OCI-LY1 (cell line): Measurements from ENCODE around the gene ADSS2.

Experiments
- H2AFZ ChIP-seq: fragments of 200-600 bp; sonication (generic), shearing (Covaris generic); 2 replicates; pipeline ENCODE4 v1.6.0; 2014; ENCODE audit warnings: antibody characterized with exemption, mild to moderate bottlenecking, low read length
- H3F3A ChIP-seq: fragments of 200-600 bp; sonication (generic), shearing (Covaris generic); 2 replicates; pipeline ENCODE4 v1.6.0; 2014; ENCODE audit warnings: mild to moderate bottlenecking, antibody characterized with exemption, low read length, moderate library complexity; ENCODE audit not compliant: insufficient read depth
- H3K27ac ChIP-seq: fragments of 200-600 bp; sonication (generic); 2 replicates; pipeline ENCODE4 v1.5.1; 2014; ENCODE audit warnings: low read length, mixed run types, mild to moderate bottlenecking, low read depth; ENCODE audit not compliant: poor library complexity, severe bottlenecking
- H3K27me3 ChIP-seq: fragments of 200-600 bp; sonication (generic); 2 replicates; pipeline ENCODE4 v1.6.0; 2014; ENCODE audit warnings: antibody characterized with exemption, mild to moderate bottlenecking, low read length, moderate library complexity; ENCODE audit not compliant: insufficient read depth
- H3K36me3 ChIP-seq: fragments of 200-600 bp; sonication (generic); 2 replicates; pipeline ENCODE4 v1.6.1; 2014; ENCODE audit warnings: mild to moderate bottlenecking, antibody characterized with exemption, low read length, moderate library complexity, mixed read lengths; ENCODE audit not compliant: insufficient read depth
- H3K4me1 ChIP-seq: fragments of 200-600 bp; sonication (generic); 2 replicates; pipeline ENCODE4 v1.5.1; 2014; ENCODE audit warnings: mild to moderate bottlenecking, low read length, moderate library complexity; ENCODE audit not compliant: insufficient read depth, severe bottlenecking
- H3K4me2 ChIP-seq: fragments of 200-600 bp; sonication (generic), shearing (Covaris generic); 2 replicates; pipeline ENCODE4 v1.6.1; 2014; ENCODE audit warnings: low read length
- H3K4me3 ChIP-seq: fragments of 200-600 bp; sonication (generic); 2 replicates; pipeline ENCODE4 v1.5.1; 2014; ENCODE audit warnings: low read length, low read depth, mild to moderate bottlenecking, mixed read lengths; ENCODE audit not compliant: poor library complexity, severe bottlenecking
- H3K79me2 ChIP-seq: fragments of 200-600 bp; shearing (Covaris generic); 2 replicates; pipeline ENCODE4 v1.6.1; 2016; ENCODE audit warnings: mixed run types, low read length, mixed read lengths; ENCODE audit not compliant: insufficient read depth
- H3K9ac ChIP-seq: fragments of 200-600 bp; sonication (generic), shearing (Covaris generic); 2 replicates; pipeline ENCODE4 v1.6.1; 2014; ENCODE audit warnings: mild to moderate bottlenecking, low read length, mixed read lengths
- H3K9me2 ChIP-seq: fragments of 200-600 bp; sonication (generic), shearing (Covaris generic); 2 replicates; pipeline ENCODE4 v1.6.1; 2014; ENCODE audit warnings: low read depth, mild to moderate bottlenecking, low read length, mixed read lengths
- H3K9me3 ChIP-seq: fragments of 200-600 bp; shearing (Covaris generic); 2 replicates; pipeline ENCODE4 v1.6.1; 2014; ENCODE audit warnings: low read length, mixed read lengths
- H4K20me1 ChIP-seq: fragments of 200-600 bp; sonication (generic), shearing (Covaris generic); 2 replicates; pipeline ENCODE4 v1.6.0; 2016; ENCODE audit warnings: mild to moderate bottlenecking, low read length; ENCODE audit not compliant: insufficient read depth
- EZH2 ChIP-seq: fragments of 200-600 bp; sonication (generic), shearing (Covaris generic); IDR thresholded peaks from 2 replicates; pipeline ENCODE4 v1.8.0; 2017; ENCODE audit warnings: borderline replicate concordance, mixed run types, mild to moderate bottlenecking, antibody characterized with exemption, low read length, moderate library complexity, mixed read lengths
- TF ChIP-seq, protein P1 (sequence below): fragments of 200-600 bp; sonication (generic), shearing (Covaris generic); IDR thresholded peaks from 2 replicates; pipeline ENCODE4 v1.5.1; 2017; ENCODE audit warnings: mild to moderate bottlenecking, antibody characterized with exemption, low read length, moderate library complexity, mixed read lengths

ADSS2 gene

DNA sequence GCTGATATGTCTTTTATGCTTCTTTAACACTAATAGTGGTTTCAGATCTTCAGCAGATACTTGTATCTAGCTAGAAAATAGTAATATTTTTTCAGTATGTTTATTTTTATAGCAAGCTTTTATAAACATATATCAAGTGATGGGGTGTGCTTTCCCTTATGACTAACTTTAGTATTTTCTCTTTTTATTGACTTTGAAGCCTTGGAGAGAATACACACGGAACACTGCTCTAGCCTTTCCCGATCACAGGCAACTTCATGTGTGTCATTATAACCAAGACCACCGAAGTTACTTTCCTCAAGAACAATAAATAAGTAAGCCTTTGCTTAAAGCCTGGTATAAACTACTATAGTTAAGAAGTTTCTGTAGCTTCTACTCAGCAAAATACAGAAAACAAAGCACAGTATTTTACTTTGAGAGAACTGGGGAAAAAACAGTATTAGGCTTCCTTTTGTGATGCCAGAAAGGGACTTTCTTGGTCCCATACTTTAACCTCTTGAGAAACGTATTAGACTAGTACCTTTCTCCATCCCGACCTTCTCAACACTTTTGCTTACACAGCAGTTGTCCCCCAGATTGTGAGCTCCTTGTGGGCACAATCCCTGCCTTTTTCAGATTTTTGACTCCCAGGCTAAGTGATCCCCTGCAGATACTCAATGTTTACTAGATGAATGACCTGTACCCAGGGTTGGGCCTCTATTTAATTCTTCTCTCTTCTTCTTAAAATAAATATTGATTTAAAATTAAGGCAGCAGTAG, 3.3 kb downstream of the ADSS2 start:
- Histone ChIP-seq H3K36me3 (peaks cover 60% of the 10 kb centered on the region), H3K79me2 (peaks cover 78% of the 10 kb centered on the region), H3K4me2 (peak overlapping the region; percentile 10; the same call in 1 of the 2 replicates), H3K4me3 (no peak overlapping the region), H3K27ac (no peak overlapping the region), H2AFZ (no peak overlapping the region), H3K9me2 (no peaks in the 10 kb centered on the region), H3K4me1 (peaks cover 46% of the 10 kb centered on the region), H3K9me3 (no peaks in the 10 kb centered on the region), H3F3A (no peaks in the 10 kb centered on the region), H4K20me1 (no peaks in the 10 kb centered on the region), H3K9ac (no peak overlapping the region), H3K27me3 (no peaks in the 10 kb centered on the region)
- no peak for TF ChIP-seq EZH2
- TF ChIP-seq, protein P1, sequence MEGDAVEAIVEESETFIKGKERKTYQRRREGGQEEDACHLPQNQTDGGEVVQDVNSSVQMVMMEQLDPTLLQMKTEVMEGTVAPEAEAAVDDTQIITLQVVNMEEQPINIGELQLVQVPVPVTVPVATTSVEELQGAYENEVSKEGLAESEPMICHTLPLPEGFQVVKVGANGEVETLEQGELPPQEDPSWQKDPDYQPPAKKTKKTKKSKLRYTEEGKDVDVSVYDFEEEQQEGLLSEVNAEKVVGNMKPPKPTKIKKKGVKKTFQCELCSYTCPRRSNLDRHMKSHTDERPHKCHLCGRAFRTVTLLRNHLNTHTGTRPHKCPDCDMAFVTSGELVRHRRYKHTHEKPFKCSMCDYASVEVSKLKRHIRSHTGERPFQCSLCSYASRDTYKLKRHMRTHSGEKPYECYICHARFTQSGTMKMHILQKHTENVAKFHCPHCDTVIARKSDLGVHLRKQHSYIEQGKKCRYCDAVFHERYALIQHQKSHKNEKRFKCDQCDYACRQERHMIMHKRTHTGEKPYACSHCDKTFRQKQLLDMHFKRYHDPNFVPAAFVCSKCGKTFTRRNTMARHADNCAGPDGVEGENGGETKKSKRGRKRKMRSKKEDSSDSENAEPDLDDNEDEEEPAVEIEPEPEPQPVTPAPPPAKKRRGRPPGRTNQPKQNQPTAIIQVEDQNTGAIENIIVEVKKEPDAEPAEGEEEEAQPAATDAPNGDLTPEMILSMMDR, result no peak

DNA sequence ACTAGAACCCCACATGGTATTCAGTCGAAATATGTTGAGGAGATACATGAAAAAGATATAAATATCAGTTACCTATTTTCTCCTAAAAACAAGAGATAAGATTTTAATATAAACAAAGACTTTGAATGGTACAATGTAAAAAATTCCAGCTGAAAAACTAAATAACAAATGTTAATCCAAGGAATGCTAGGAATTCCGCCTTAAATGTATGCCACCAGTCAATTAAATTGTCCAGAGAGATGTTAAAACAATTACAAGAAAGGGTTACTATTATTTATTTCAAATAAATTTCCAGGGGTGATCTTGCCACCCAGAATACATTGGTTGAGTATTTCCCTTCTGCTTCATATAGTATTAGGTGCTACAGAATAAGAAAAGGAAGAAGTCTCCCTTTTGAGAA, 4.2 kb downstream of the ADSS2 start:
- Histone ChIP-seq H3K36me3 (peaks cover 67% of the 10 kb centered on the region), H3K27me3 (no peaks in the 10 kb centered on the region), H3K4me2 (no peak overlapping the region), H3K27ac (no peak overlapping the region), H3K9ac (no peak overlapping the region), H3K9me2 (no peaks in the 10 kb centered on the region), H3F3A (no peaks in the 10 kb centered on the region), H3K79me2 (peaks cover 87% of the 10 kb centered on the region), H2AFZ (no peak overlapping the region), H3K9me3 (no peaks in the 10 kb centered on the region), H3K4me3 (no peak overlapping the region), H3K4me1 (peaks cover 41% of the 10 kb centered on the region), H4K20me1 (no peaks in the 10 kb centered on the region)
- TF ChIP-seq EZH2, result no peak
- TF ChIP-seq, protein P1, result no peak

DNA sequence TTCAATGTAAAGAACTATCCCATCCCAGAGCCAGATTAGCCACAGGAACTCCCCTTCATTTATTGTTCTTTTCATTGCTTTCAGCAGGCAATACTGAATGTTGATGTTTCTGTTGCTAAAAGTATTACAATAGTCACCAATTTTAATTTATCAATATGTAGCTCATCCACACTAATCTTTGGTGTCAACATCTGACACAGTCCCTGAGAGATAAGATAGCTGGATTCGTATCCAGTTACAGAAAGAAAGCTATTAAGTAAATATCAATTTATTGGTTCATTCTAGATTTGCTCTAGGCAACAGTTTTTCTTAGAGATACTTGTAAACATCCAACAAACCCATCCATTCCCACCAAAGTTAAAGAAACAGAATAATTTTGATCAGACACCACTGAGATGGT, 4.7 kb downstream of the ADSS2 start:
- peaks cover 37% of the 10 kb centered on the region for H3K4me1 ChIP-seq
- H2AFZ ChIP-seq, result no peak overlapping the region
- no peak overlapping the region for H3K9ac ChIP-seq
- H3K79me2 ChIP-seq, result peaks cover 92% of the 10 kb centered on the region
- H3K27ac ChIP-seq, result no peak overlapping the region
- H3F3A ChIP-seq, result no peaks in the 10 kb centered on the region
- H3K9me3 ChIP-seq, result no peaks in the 10 kb centered on the region
- H3K36me3 ChIP-seq, result peaks cover 67% of the 10 kb centered on the region
- H3K9me2 ChIP-seq, result no peaks in the 10 kb centered on the region
- no peak for TF ChIP-seq EZH2
- TF ChIP-seq, protein P1, result no peak
- H4K20me1 ChIP-seq, result no peaks in the 10 kb centered on the region
- H3K4me3 ChIP-seq, result no peak overlapping the region
- no peaks in the 10 kb centered on the region for H3K27me3 ChIP-seq
- H3K4me2 ChIP-seq, result no peak overlapping the region
